MV-4-11 (cell line): ENCODE data around the gene SDF4.
A peak's percentile ranks its signal among the peaks of the same experiment; 100 is the strongest.

Source experiments
- DNase-seq: peaks from one replicate; lab custom pipeline; 2025; lab: John Stamatoyannopoulos, UW

Gene SDF4, protein sequence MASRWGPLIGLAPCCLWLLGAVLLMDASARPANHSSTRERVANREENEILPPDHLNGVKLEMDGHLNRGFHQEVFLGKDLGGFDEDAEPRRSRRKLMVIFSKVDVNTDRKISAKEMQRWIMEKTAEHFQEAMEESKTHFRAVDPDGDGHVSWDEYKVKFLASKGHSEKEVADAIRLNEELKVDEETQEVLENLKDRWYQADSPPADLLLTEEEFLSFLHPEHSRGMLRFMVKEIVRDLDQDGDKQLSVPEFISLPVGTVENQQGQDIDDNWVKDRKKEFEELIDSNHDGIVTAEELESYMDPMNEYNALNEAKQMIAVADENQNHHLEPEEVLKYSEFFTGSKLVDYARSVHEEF

DNA sequence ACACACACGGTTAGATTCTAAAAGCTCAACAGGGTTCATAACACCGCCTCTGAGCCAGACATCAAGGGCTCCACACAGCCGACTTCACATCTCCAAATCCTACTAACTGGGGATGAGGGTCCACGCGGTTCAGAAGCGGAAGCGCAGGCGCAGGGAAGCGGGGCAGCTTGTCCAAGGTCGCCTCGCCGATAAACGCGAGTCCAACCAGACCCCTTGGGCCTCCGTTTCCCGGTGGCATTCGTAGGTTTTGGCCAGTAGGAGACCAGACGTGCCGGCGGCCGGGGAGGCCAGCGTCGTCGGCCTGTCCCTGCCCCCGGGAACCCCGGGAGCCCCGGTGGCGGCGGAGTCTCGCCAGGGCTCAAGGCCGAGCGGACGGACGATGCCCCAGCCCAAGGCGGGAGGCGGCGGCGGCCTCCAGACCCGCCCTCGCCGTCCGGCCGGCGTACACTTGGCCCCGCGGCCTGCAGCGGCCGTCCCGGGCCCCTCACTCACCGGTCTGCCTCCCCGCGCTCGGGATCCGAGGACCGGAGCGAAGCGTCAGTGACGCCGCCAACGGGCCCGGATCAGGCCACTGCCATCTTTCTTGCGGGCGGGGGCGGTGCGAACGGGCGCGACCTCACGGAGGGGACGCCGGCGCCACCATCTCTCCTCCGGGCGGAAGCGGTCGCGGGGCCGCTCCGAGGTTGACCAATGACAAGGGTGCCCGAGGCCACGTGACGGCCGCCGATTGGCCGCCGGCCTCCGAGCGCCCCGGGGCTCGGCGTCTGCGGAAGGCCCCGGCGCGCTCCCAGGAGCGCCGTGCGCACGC is at the start of gene SDF4:
SDF4 (minus strand) TSS at position 602 of the 808 bp plus-strand sequence. CDS start 3,229 bp downstream, outside the sequence.
- DNase-seq: peak; percentile 91

DNA sequence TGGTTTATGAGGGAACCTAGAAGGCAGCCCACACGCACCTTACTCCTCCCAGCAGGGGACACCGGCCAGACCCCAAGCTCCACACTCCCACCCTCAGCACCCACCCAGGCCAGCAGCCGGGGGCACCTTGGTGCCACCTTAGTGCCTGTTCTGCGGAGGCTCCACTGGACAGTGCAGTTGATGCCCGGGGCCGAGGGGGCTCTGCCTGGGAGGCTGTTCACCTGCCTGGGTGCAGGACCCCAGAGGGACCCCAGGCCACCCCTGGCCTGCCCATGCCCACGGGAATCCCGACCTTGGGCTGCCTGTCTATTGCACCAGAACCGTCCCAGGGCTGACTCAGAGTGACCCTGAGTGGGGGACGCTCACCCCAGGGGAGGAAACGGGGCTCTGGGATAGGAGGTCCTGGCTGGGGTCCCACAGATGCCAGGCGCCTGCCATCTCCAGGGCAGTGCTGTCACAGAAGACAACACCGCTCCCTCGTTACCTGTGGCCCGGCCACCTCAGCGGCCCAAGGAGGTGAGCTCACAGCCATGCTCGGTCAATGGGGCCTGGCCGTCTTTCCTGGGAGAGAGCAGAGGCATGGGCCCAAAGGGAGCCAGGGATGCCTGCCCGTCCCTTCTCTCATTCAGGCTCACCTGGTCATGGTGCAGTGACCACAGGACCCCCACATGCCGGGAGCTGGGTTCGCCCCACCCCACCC is 49.1 kb upstream of the SDF4 start:
- DNase-seq: no peak

DNA sequence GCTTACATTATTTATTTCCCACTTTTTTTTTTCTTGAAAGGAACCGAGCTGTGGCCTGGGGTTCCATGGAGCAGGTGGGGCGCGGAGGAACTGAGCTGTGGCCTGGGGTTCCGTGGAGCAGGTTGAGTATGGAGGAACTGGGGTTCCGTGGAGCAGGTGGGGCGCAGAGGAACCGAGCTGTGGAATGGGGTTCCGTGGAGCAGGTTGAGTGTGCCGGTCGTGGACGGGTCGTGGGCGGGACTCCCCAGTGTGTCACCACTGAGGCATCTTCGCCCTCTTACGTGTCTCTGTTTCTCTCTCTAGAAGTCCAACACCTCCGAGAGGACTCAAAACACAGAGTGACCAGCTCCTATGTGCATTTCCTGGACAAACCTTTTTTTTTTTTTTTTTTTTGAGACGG is 47.2 kb upstream of the SDF4 start:
- DNase-seq: no peak

DNA sequence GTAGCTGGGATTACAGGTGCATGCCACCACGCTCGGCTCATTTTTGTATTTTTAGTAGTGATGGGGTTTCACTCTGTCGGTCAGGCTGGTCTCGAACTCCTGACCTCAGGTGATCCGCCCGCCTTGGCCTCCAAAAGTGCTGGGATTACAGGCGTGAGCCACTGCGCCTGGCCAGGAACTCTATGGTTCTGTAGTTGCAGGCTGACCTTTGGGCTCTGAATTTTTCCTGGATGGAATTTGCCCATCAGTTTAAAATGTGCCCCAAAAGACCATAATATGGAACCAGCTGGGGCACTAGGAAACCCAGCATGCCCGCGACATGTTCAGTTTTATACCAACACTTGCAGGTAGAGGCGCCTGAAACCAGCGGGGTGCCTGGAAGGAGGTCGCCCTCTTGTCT is 46.8 kb upstream of the SDF4 start:
- no peak for DNase-seq

DNA sequence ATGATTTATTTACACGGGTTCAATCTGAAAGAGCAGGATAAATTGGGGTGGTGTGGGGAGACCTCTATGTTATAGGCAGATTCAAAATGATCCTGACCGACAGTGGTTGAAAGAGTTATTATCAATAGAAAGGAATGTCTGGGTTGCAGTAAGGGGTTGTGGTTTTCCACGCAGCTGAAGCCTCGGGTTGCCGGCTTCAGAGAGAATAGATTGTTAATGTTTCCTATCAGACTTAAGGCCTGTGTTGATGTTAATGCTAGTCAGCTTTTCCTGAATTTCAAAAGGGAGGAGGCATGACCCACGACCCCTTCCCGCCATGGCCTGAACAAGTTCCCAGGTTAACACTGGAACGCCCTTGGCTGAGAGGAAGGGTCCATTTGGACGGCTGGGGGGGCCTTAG is 44.0 kb upstream of the SDF4 start:
- DNase-seq: no peak

DNA sequence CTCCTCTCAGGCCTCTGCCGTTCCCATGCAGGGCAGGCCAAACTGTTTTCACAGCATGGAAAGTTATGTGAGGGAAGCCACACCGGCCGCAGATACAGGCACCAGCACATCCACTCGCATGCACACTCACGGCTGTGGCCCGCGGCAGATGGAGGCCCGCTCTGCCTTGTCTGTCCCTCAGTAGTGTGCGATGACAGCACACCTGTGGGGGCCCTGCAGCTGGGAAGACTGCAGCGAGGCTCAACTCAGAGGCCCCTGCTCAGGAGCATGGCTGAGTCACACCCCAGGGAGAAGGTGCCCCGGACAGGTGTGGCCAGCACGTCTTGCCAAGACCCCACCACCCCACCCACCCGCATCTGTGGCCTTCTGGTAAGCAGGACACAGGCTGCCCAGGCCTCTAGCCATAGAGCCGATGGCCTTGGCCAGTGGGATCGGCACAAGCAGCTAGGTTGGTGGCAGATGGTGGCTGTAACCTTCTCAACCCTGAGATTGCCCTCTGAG is 43.2 kb upstream of the SDF4 start:
- no peak for DNase-seq

DNA sequence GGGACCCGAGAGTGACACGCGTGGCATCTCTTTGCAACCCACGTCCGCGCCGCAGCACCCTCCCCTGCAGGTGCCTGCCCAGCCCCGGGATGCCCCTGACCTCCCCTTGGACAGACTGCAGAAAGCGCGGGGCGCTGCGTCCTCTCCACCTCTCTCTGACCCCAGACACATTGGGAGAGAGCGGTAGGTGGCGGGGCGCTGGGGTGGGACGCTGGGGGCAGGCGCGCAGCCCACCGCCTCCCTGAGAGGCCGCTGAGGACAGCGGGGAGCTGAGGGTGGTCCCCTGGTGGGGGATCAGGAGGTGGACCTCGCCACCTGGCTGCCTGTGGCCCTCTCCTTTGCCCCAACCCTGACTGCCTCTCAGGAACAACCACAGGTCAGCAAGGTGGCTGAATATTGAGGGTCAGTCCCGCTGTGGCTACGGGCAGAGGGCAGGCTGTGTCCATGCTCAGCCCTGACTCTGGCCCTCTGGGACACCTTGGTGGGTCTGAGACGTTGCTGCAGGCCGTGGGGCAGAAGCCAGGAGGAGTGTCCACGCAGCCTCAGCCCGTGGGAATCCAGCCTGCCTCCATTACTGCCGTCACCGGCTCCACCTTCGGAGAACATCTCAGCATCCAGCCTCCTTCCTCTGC is 42.6 kb upstream of the SDF4 start:
- DNase-seq: no peak

DNA sequence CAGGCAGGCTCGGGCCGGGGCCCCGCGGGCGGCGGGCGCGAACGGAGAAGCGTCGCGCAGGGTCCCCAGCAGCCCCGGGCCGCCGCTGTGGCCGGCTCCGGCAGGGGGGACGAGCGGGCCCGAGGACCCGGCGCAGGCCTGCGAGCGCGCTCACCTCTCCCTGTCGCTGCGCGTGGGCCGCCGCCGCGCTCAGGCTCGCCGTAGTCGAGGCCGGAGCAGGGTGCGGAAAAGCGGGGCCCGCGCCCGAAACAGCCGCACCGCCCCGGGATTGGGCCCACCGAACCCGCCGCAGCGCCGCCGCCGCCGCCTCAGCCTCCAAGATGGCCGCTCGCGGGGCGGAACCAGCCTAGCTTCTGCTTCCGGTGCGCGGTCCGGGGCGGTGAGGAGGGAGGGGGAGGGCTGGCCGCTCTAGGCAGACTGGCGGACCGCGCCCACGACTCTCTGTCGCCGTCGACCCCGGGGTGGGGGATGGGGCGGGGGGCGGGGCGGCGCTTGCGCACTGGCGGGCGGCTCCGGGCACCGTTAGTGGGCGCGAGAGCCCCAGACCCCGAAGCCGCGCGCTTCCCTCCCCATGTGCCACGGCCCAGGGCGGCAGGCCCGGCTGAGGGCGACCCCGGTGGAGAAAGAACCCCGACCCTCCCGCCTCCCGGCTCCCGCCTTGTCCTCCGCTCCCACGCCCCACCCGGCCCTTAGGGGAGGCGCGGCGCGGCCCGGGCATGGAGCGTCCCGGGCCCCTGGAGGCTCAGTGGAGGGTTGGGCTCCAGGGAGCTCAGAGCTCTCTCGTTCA is 41.9 kb upstream of the SDF4 start, which contains the start of gene UBE2J2:
UBE2J2 (minus strand) TSS at position 343 of the 787 bp plus-strand sequence. CDS start 5,862 bp downstream, outside the sequence.
- DNase-seq: peak; percentile 81

DNA sequence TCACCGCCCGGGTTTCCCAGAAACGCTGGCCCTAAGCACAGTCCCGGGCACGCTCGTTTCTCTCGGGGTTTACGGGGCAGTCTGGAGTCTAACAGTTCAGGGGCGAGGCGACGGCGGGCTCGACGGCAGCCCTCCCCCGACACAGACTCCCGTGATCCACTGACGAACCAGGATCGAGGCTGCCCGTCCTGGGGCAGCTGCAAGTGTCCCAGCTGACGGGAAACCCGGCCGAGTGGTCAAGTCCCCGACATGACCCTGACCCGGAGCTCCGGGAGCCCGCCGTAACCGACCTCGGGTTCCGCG is 41.4 kb upstream of the SDF4 start:
- DNase-seq: no peak

DNA sequence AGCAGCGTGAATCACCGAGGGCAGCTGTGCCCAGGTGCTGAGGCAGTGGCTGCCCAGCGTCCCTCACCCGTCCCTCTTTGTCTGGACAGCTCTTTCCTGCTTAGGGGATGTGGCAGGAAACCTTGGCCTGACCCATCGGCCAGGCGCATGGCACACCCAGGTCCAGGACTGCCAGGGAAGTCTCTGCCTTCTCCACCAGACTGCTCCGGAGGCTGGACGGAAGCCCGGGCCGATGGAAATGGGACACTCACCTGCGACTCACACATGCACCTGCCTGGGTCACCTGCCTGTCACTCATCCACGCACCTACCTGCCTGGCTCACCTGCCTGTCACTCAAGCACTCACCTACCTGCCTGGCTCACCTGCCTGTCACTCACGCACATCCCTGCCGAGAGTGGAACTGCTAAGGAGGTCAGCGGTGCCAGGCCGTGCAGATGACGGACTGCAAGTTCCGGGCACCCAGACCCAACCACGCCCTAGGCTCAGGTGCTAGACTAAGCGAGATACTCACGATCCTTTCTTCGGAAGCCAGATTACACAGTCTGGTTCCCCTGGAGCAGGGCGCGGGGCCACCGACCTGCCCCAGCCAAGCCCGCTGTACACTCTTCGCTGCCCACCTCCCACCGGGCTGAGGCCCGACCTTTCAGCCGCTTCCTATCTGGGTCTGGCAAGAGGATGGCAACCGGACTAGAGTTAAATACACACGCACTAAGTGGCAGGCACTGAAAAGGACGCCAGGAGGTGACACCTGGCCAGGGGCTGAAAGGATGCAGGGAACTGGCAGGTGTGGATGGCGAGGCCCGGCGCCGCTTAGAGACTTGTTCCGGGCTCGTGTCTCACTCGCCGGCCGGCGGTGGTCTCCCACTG is 40.8 kb upstream of the SDF4 start:
- no peak for DNase-seq

DNA sequence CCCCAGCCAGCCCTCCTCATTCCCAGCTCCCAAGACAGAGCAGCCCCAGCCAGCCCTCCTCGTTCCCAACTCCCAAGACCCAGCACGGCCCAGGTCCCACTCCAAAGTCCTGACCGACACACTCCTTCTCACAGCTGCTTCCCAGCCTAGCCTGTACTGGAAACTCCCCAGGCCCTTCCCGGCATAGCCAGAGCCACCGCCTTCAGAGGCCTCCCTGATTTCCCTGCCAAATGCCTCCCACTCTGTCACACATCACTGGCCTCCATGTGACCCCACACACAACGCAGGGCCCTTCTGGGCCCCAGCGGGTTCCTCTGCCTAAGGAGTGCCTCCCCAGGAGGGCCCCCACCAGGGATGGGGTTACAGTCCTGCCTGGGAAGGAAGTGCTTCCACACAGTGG is 39.0 kb upstream of the SDF4 start:
- no peak for DNase-seq

DNA sequence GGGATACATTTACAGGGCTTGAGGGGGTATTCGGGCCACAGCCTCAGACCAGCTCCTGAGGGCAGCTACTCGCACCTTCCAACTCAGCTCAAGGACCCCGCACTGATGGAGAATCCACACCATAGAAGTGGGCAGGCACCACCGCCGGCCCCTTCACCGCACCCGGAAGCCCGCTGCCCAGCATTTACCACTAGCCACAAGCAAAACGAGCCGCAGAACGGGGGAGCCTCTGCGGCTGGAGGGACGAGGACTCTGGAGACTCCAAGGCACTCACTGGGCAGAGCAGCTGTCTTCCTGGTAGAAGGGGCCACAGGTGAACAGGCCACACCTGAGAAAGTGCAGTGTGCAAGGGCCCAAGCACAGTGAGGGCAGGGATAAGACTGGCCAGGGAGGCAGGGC is 36.5 kb upstream of the SDF4 start:
- no peak for DNase-seq

DNA sequence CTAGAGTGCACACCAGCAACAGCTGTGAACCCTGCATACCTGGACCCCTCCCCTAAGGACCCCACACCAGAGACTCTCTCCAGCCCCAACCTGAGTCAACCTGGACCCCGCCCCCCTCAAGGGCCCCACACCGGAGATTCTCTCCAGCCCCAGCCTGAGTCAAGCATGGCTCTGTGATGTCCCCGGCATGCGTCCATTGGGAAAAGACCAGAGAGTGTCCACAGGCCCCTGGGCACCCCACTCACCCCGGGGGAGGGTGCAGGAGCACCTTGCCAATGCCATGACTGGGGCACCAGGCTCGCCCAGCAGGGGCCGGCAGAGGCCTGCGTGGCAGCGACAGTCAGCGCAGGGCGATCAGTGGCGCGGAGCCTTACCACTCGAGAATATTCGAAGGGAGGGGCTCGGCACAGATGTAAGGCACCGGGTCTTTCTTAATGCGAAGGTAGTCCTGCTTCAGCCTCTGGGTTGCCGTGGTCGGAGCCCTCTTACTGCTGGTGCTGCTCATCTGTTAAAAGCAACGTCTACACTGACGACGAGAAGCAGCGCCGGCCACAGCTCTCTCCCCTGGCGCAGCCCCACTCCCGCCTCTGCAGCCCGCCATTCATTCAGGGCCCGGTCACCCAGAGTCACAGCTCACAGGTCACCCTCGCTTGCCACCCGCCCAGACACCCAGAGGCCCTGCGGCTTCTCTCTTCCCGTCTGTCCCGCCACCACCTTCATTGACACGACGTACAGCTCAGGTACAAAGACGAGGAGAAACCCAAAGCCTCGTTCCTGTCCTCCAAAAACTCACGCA is 35.9 kb upstream of the SDF4 start:
- no peak for DNase-seq

DNA sequence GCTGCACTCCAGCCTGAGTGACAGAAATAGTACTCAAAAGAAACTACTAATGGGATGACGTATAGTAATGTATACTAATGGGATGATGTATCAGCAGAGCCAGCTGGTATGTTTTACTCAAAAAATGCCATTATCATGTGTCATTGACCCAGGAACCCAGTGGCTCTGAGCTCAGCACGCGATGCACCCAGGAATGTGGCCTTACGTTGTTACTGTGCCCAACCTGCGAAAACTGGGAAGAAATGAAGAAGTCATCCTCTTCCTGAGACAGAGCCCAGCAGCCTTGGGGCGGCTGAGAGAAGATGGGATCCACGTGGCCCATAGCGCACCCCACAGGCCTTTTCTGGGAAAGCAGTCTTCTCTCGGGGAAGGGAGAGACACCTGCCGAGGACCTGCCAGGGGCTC is 33.1 kb upstream of the SDF4 start:
- DNase-seq: no peak

DNA sequence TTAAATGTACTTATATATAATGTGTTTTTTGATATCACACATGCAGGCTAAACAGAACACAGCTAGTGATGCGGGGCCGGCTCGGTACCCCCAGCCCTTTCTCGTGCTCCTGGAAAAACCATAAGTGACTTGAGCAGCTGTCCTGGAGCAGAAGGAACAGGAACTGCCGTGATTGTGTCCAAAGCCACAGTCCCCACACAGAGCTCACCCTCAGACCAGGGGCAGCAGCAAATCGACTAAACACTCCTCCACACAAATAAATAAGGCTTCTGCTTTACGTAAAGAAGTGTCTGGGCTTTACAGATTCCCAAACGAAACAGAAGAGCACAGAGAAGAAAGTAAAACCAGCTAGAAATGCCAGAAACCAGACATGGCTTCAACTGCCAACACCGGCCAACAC is 32.2 kb upstream of the SDF4 start:
- DNase-seq: no peak

DNA sequence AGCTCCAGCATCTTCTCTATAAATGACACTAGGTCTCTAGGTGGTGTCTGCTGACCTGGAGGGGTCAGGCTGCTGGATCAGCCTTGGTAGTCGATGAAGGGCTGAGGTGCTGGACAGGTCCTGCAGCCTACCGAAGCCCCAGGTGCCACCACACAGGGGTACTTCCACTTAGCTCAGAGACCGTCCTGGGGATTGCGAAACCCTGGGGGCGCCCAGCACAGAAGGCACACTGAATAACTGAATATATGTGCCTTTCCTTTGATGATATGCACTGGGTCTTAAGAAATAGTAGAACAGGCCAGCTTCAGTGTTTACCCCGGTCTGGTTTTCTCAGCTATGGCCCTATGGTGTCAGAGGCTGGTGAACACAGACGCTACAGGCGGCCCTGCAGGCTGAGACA is 31.0 kb upstream of the SDF4 start:
- DNase-seq: peak; percentile 10

DNA sequence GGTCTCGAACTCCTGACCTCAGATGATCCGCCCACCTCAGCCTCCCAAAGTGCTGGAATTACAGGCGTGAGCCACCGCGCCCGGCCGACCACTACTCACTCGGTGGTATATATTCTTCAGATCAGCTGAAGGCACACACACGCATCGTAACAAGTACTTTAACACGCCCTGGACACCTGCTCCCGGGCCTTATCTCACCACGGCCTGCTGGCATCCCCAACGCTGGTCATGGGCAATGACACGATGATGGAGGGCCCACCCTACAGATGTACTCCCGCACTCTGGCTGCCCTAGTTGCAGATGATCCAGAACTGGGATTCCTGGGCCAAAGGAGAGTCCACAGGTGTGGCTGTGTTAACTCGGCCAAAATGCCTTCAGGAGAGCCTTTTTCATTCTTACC is 30.3 kb upstream of the SDF4 start:
- DNase-seq: no peak

DNA sequence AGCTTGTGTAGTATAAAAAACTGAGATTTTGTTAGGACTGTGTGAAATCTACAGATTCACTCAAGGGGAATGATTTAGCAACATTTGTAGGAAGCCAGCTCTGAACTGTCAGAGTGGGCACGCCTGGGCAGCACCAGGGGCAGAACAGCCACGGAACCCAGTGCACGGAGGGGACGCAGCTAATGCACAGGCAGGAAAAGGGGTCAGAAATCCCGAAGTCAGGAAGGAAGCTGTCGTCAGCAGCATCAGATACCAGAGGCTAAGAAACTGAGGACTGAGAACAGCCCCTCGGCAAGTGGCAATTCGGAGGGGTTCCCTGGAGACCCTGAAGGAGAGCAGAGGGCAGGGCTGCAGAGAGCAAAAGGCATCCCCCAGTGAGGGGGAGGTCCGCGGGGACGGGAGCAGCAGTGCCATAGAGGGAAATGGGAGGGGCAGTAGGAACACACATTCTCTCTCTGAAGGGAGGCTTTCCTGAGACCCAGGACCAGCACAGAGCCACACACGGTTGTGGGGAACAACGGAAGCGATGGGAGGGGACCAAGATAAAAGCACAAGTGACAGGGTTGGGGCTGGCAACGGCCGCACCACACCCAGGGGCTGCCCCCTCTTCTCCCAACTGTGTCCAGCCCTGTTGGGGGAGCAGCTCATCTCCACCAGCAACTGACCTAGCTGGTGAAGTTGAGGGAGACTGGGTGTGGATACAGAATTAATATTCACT is 29.2 kb upstream of the SDF4 start:
- DNase-seq: no peak
